Neural progenitor cell (in vitro differentiated cells): ENCODE measurements around the gene CIC. TPM values are rescaled to one million over a fixed set of nuclear protein-coding genes. Genes with fewer than 3 reads are reported as not detected.

Source experiments
- DNase-seq: peaks from one replicate; pipeline ENCODE4 v3.0.0-alpha.2; 2016; ENCODE audit warnings: low spot score
- H2AFZ ChIP-seq: fragments of 200-600 bp; sonication (generic); replicated peaks from 2 replicates; pipeline ENCODE4 v1.6.1; 2016; ENCODE audit warnings: antibody characterized with exemption
- H3F3A ChIP-seq: fragments of 200-600 bp; sonication (generic); 2 replicates; pipeline ENCODE4 v1.6.1; 2016; ENCODE audit warnings: antibody characterized with exemption, low read depth
- H3K27ac ChIP-seq: fragments of 200-600 bp; sonication (generic); 2 replicates; pipeline ENCODE4 v1.5.1; 2016; ENCODE audit warnings: mild to moderate bottlenecking
- H3K27me3 ChIP-seq: fragments of 200-600 bp; sonication (generic); 2 replicates; pipeline ENCODE4 v1.6.1; 2016; ENCODE audit warnings: mild to moderate bottlenecking, moderate library complexity
- H3K36me3 ChIP-seq: fragments of 200-600 bp; sonication (generic); 2 replicates; pipeline ENCODE4 v1.5.1; 2016
- H3K4me1 ChIP-seq: fragments of 200-600 bp; sonication (generic); 2 replicates; pipeline ENCODE4 v1.6.1; 2016; ENCODE audit warnings: mixed run types
- H3K4me2 ChIP-seq: fragments of 200-600 bp; sonication (generic); 2 replicates; pipeline ENCODE4 v1.6.1; 2016
- H3K4me3 ChIP-seq: fragments of 200-600 bp; sonication (generic); 2 replicates; pipeline ENCODE4 v1.5.1; 2016
- H3K79me2 ChIP-seq: fragments of 200-600 bp; sonication (generic); 2 replicates; pipeline ENCODE4 v1.6.1; 2016; ENCODE audit warnings: low read depth
- H3K9ac ChIP-seq: fragments of 200-600 bp; sonication (generic); 2 replicates; pipeline ENCODE4 v1.6.1; 2016
- H3K9me3 ChIP-seq: fragments of 200-600 bp; sonication (generic); 2 replicates; pipeline ENCODE4 v1.5.1; 2016; ENCODE audit warnings: low read depth
- H4K20me1 ChIP-seq: fragments of 200-600 bp; sonication (generic); 2 replicates; pipeline ENCODE4 v1.6.1; 2016; ENCODE audit warnings: low read depth
- H3K27ac Mint-ChIP-seq: 3 replicates; pipeline ENCODE4 v1.8.0; 2021; ENCODE audit warnings: mixed read lengths
- H3K27me3 Mint-ChIP-seq: 2 replicates; pipeline ENCODE4 v1.8.0; 2022; ENCODE audit warnings: low read depth, mild to moderate bottlenecking, inconsistent platforms, moderate library complexity, mixed read lengths; ENCODE audit not compliant: insufficient read depth
- H3K36me3 Mint-ChIP-seq: 3 replicates; pipeline ENCODE4 v1.8.0; 2021; ENCODE audit warnings: mixed read lengths
- H3K4me1 Mint-ChIP-seq: 3 replicates; pipeline ENCODE4 v1.8.0; 2021; ENCODE audit warnings: mixed read lengths
- H3K4me3 Mint-ChIP-seq: 3 replicates; pipeline ENCODE4 v1.8.0; 2021; ENCODE audit warnings: mild to moderate bottlenecking, moderate library complexity, mixed read lengths
- H3K9me3 Mint-ChIP-seq: 3 replicates; pipeline ENCODE4 v1.8.0; 2020; ENCODE audit warnings: mixed read lengths
- CTCF ChIP-seq: fragments of 200-600 bp; sonication (generic); IDR thresholded peaks from 2 replicates; pipeline ENCODE4 v1.5.1; 2017; ENCODE audit warnings: antibody characterized with exemption, mild to moderate bottlenecking
- EZH2 ChIP-seq: fragments of 200-600 bp; sonication (generic); IDR thresholded peaks from 2 replicates; pipeline ENCODE4 v1.6.1; 2017; ENCODE audit warnings: antibody characterized with exemption, mild to moderate bottlenecking, moderate library complexity
- EZH2phosphoT487 ChIP-seq: fragments of 200-600 bp; sonication (generic); IDR thresholded peaks from 2 replicates; pipeline ENCODE4 v1.6.1; 2017; ENCODE audit warnings: antibody characterized with exemption
- total RNA-seq: library from RNA; depleted of rRNA; stranded (reverse); fragments of >200 nt; gene quantifications from 2 replicates; pipeline ENCODE4 v1.2.3, GENCODE V29; 2015; ENCODE audit warnings: low replicate concordance

Gene CIC
- total RNA-seq, 1 donor from 2014 or later, result 5.2 TPM

GRCh38 chr19:42285988-42286348 is 16.9 kb downstream of the CIC start:
- Histone ChIP-seq H3K79me2 (peaks cover 26% of the 10 kb centered on the region), H3K4me1 (peaks cover 36% of the 10 kb centered on the region), H3K27me3 (no peaks in the 10 kb centered on the region), H4K20me1 (peaks cover 59% of the 10 kb centered on the region), H3K36me3 (no peaks in the 10 kb centered on the region), H2AFZ (no peak overlapping the region), H3K4me3 (peak overlapping the region; percentile 90), H3F3A (peaks cover 35% of the 10 kb centered on the region), H3K9ac (no peak overlapping the region), H3K4me2 (peak overlapping the region; percentile 99), H3K27ac (no peak overlapping the region), H3K9me3 (no peaks in the 10 kb centered on the region)
- no peak for TF ChIP-seq EZH2
- no peak for TF ChIP-seq EZH2phosphoT487
- no peak for TF ChIP-seq CTCF
- peaks cover 11% of the 10 kb centered on the region for H3K27me3 Mint-ChIP-seq
- peaks cover 8% of the 10 kb centered on the region for H3K36me3 Mint-ChIP-seq
- peaks cover 31% of the 10 kb centered on the region for H3K4me1 Mint-ChIP-seq
- DNase-seq, result no peak
- H3K4me3 Mint-ChIP-seq, result peak overlapping the region; percentile 95
- H3K9me3 Mint-ChIP-seq, result no peaks in the 10 kb centered on the region
- H3K27ac Mint-ChIP-seq, result peak overlapping the region; percentile 21

DNA sequence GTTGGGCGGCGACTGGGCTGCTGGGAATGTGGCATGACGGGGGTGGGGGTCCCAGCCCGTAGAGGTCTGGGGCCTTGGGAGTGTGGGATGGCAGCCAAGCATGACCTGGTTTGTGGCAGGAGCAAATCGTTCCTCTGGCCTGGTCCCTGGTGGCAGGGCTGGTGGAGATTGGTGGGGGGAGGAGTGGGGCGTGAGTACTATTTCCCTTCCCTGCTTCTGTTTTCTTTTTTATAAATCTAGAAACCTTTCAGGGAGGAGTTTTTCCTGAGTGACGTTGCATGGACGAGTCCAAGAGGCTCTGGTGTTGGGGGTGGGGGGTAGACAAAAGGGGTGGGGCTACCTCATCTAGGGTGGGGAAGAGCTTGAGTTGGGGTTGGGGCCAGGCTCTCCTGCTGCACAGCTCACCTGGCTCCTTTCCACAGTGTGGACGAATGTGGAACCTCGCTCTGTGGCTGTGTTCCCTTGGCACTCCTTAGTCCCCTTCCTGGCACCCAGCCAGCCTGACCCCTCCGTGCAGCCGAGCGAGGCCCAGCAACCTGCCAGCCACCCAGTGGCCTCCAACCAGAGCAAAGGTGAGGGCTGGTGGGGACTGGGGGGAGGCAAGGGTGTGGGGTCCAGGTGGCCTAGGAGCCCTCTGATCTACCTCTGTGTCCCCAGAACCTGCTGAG is 17.4 kb downstream of the CIC start:
- peaks cover 31% of the 10 kb centered on the region for H3K4me1 ChIP-seq
- H3K4me1 Mint-ChIP-seq, result peaks cover 28% of the 10 kb centered on the region
- peaks cover 11% of the 10 kb centered on the region for H3K27me3 Mint-ChIP-seq
- no peak overlapping the region for H3K27ac ChIP-seq
- peak overlapping the region; percentile 95 for H3K4me3 Mint-ChIP-seq
- no peak for TF ChIP-seq CTCF
- TF ChIP-seq EZH2, result no peak
- no peak for TF ChIP-seq EZH2phosphoT487
- H3K36me3 ChIP-seq, result no peaks in the 10 kb centered on the region
- peaks cover 64% of the 10 kb centered on the region for H4K20me1 ChIP-seq
- H3K79me2 ChIP-seq, result peaks cover 26% of the 10 kb centered on the region
- H3K36me3 Mint-ChIP-seq, result peaks cover 11% of the 10 kb centered on the region
- no peak overlapping the region for H2AFZ ChIP-seq
- no peaks in the 10 kb centered on the region for H3K9me3 ChIP-seq
- DNase-seq, result no peak
- no peak overlapping the region for H3K9ac ChIP-seq
- no peaks in the 10 kb centered on the region for H3K27me3 ChIP-seq
- H3K9me3 Mint-ChIP-seq, result no peaks in the 10 kb centered on the region
- H3K27ac Mint-ChIP-seq, result peak overlapping the region; percentile 21
- peak overlapping the region; percentile 99 for H3K4me2 ChIP-seq
- H3K4me3 ChIP-seq, result peak overlapping the region; percentile 90
- H3F3A ChIP-seq, result peaks cover 29% of the 10 kb centered on the region

GRCh38 chr19:42287017-42287826 is 18.2 kb downstream of the CIC start:
- H3K36me3 ChIP-seq, result no peaks in the 10 kb centered on the region
- H3K9me3 Mint-ChIP-seq, result no peaks in the 10 kb centered on the region

More at GRCh38 chr19:42287017-42287826, 18.2 kb downstream of the CIC start:
- H3K4me1 ChIP-seq, result peaks cover 24% of the 10 kb centered on the region
- H3K4me3 Mint-ChIP-seq, result no peak overlapping the region
- H3F3A ChIP-seq, result peaks cover 22% of the 10 kb centered on the region
- no peak overlapping the region for H3K27ac Mint-ChIP-seq
- no peaks in the 10 kb centered on the region for H3K27me3 ChIP-seq
- H3K79me2 ChIP-seq, result peaks cover 26% of the 10 kb centered on the region
- H3K9ac ChIP-seq, result no peak overlapping the region
- H3K27me3 Mint-ChIP-seq, result peaks cover 7% of the 10 kb centered on the region
- no peak overlapping the region for H3K4me2 ChIP-seq
- H4K20me1 ChIP-seq, result peaks cover 69% of the 10 kb centered on the region
- H3K4me1 Mint-ChIP-seq, result peaks cover 20% of the 10 kb centered on the region
- no peak overlapping the region for H3K4me3 ChIP-seq
- no peak overlapping the region for H2AFZ ChIP-seq
- TF ChIP-seq EZH2 (no peak), EZH2phosphoT487 (no peak), CTCF (no peak)
- H3K36me3 Mint-ChIP-seq, result peaks cover 16% of the 10 kb centered on the region
- no peaks in the 10 kb centered on the region for H3K9me3 ChIP-seq
- no peak for DNase-seq
- no peak overlapping the region for H3K27ac ChIP-seq
